SK-N-SH (cell line): ENCODE results near the gene EIF4G2.

Experiments
- CTCF ChIP-seq: fragments of 200-600 bp; sonication (generic); IDR thresholded peaks from 2 replicates; pipeline ENCODE4 v1.6.1; 2017; ENCODE audit warnings: antibody characterized with exemption, mild to moderate bottlenecking, moderate library complexity
- EZH2phosphoT487 ChIP-seq: fragments of 200-600 bp; sonication (generic); IDR thresholded peaks from 2 replicates; pipeline ENCODE4 v1.6.1; 2017; ENCODE audit warnings: low read depth, mixed run types, mild to moderate bottlenecking, antibody characterized with exemption, moderate library complexity, borderline replicate concordance
- RAD21 ChIP-seq: IDR thresholded peaks from 2 replicates; pipeline ENCODE4 v1.6.1; 2012; ENCODE audit warnings: mild to moderate bottlenecking, low read length
- REST ChIP-seq: IDR thresholded peaks from 2 replicates; pipeline ENCODE4 v1.6.1; 2012; ENCODE audit warnings: mild to moderate bottlenecking, low read depth, low read length, moderate library complexity
- SMC3 ChIP-seq: IDR thresholded peaks from 2 replicates; pipeline ENCODE4 v1.6.1; 2012; ENCODE audit warnings: low read depth, low read length, improper control_type of control experiment
- TAF1 ChIP-seq: IDR thresholded peaks from 2 replicates; pipeline ENCODE4 v1.6.1; 2012; ENCODE audit warnings: low read depth, mild to moderate bottlenecking, low read length, moderate library complexity, borderline replicate concordance
- TEAD4 ChIP-seq: IDR thresholded peaks from 2 replicates; pipeline ENCODE4 v1.4.0; 2012; ENCODE audit warnings: mild to moderate bottlenecking, borderline replicate concordance; ENCODE audit not compliant: insufficient read depth
- USF2 ChIP-seq: fragments of 150-350 bp; IDR thresholded peaks from 2 replicates; pipeline ENCODE4 v1.6.1; 2017; ENCODE audit warnings: antibody characterized with exemption, low read length, low read depth, borderline replicate concordance
- YY1 ChIP-seq: IDR thresholded peaks from 2 replicates; pipeline ENCODE4 v1.4.0; 2012; ENCODE audit warnings: low read depth, mild to moderate bottlenecking

- TF ChIP-seq YY1 (no peak; the same call in 1 of the 2 replicates), CTCF (no peak), RAD21 (no peak), REST (no peak), TAF1 (peak; percentile 58; the same call in 1 of the 2 replicates), EZH2phosphoT487 (no peak), TEAD4 (no peak), SMC3 (no peak), USF2 (no peak)
Observed at GRCh38 chr11:10809373-10810160, 841 bp upstream of the EIF4G2 start.
